K562 (cell line): ENCODE results near the gene PTPN9. TPM values are rescaled to one million over a fixed set of nuclear protein-coding genes. Genes with fewer than 3 reads are reported as not detected.

Source experiments
- EP400 ChIP-seq: fragments of 450-650 bp; IDR thresholded peaks from 2 replicates; pipeline ENCODE4 v1.6.1; 2017; ENCODE audit warnings: antibody characterized with exemption, mild to moderate bottlenecking, moderate library complexity
- ETV5 ChIP-seq: sonication (generic); formaldehyde crosslinking; IDR thresholded peaks from 2 replicates; pipeline ENCODE4 v1.4.0; 2020; ENCODE audit warnings: low read depth, mild to moderate bottlenecking, missing genetic modification reagents
- HDAC2 ChIP-seq: fragments of 450-650 bp; IDR thresholded peaks from 2 replicates; pipeline ENCODE4 v1.6.1; 2016; ENCODE audit warnings: mild to moderate bottlenecking
- HMGXB4 ChIP-seq: sonication (generic); formaldehyde crosslinking; IDR thresholded peaks from 2 replicates; pipeline ENCODE4 v1.8.1; 2023; ENCODE audit warnings: mild to moderate bottlenecking, missing genetic modification reagents
- HNRNPL ChIP-seq: fragments of 200-400 bp; formaldehyde crosslinking; IDR thresholded peaks from 2 replicates; pipeline ENCODE4 v1.6.1; 2017; ENCODE audit warnings: low read depth, mild to moderate bottlenecking, low read length
- KLF10 ChIP-seq: fragments of 250-450 bp; sonication (Bioruptor Pico); IDR thresholded peaks from 2 replicates; pipeline ENCODE4 v1.6.1; 2021; ENCODE audit warnings: matching md5 sums
- MED1 ChIP-seq: sonication (generic); formaldehyde crosslinking; IDR thresholded peaks from 2 replicates; pipeline ENCODE4 v1.8.1; 2023; ENCODE audit warnings: missing genetic modification reagents, borderline replicate concordance
- MEF2A ChIP-seq: IDR thresholded peaks from 2 replicates; pipeline ENCODE4 v1.6.1; 2011; ENCODE audit warnings: low read depth, mild to moderate bottlenecking, low read length, moderate library complexity; ENCODE audit not compliant: control insufficient read depth
- MYC ChIP-seq, 2 experiments: fragments of 250-450 bp in 1 of 2; sonication (Bioruptor Pico) in 1 of 2; IDR thresholded peaks; 2 replicates each; pipeline versions ENCODE4 v1.5.1 to v1.6.1; 2012 to 2021; ENCODE audit warnings: low read depth in 2 of 2, borderline replicate concordance in 1 of 2, improper control_type of control experiment in 1 of 2, low read length in 1 of 2, mild to moderate bottlenecking in 1 of 2, moderate library complexity in 1 of 2
- NFE2L1 ChIP-seq: fragments of 450-650 bp; IDR thresholded peaks from 2 replicates; pipeline ENCODE4 v1.6.1; 2016; ENCODE audit warnings: missing genetic modification characterization, low read depth, mild to moderate bottlenecking, missing compliant biosample characterization, moderate library complexity, borderline replicate concordance
- NONO ChIP-seq, 2 experiments: fragments of 200-400 bp in 1 of 2; fragments of 450-650 bp in 1 of 2; formaldehyde crosslinking in 1 of 2; IDR thresholded peaks; 2 replicates each; pipeline ENCODE4 v1.6.1; 2017; ENCODE audit warnings: low read depth in 2 of 2, mild to moderate bottlenecking in 2 of 2, moderate library complexity in 2 of 2, low read length in 1 of 2
- RBM25 ChIP-seq: fragments of 200-400 bp; formaldehyde crosslinking; IDR thresholded peaks from 2 replicates; pipeline ENCODE4 v1.6.1; 2018; ENCODE audit warnings: low read length, low read depth, moderate library complexity; ENCODE audit not compliant: severe bottlenecking
- SREBF2 ChIP-seq: sonication (generic); formaldehyde crosslinking; IDR thresholded peaks from 2 replicates; pipeline ENCODE4 v1.4.0; 2020; ENCODE audit warnings: mild to moderate bottlenecking, missing genetic modification reagents
- SRSF7 ChIP-seq: fragments of 200-400 bp; formaldehyde crosslinking; optimal IDR thresholded peaks from 2 replicates; pipeline ENCODE3; 2017; ENCODE audit warnings: mild to moderate bottlenecking, low read depth, low read length
- USF2 ChIP-seq: sonication (generic); formaldehyde crosslinking; IDR thresholded peaks from 2 replicates; pipeline ENCODE4 v1.5.0; 2020; ENCODE audit warnings: missing genetic modification reagents
- XRCC5 ChIP-seq: fragments of 200-400 bp; formaldehyde crosslinking; IDR thresholded peaks from 2 replicates; pipeline ENCODE4 v1.6.1; 2017; ENCODE audit warnings: low read depth, mild to moderate bottlenecking, low read length
- ZNF133 ChIP-seq: fragments of 250-450 bp; sonication (Bioruptor Pico); IDR thresholded peaks from 2 replicates; pipeline ENCODE4 v1.4.0; 2020; ENCODE audit warnings: mild to moderate bottlenecking
- ZNF324 ChIP-seq: fragments of 250-450 bp; sonication (Bioruptor Pico); IDR thresholded peaks from 2 replicates; pipeline ENCODE4 v1.4.0; 2020; ENCODE audit warnings: mild to moderate bottlenecking
- ZNF449 ChIP-seq: fragments of 250-450 bp; sonication (Bioruptor Pico); IDR thresholded peaks from 2 replicates; pipeline ENCODE4 v1.8.0; 2022; ENCODE audit warnings: moderate library complexity, mild to moderate bottlenecking, inconsistent platforms
- ZNF707 ChIP-seq: fragments of 250-450 bp; sonication (Bioruptor Pico); conservative IDR thresholded peaks from 2 replicates; pipeline ENCODE4 v1.8.0; 2022; ENCODE audit warnings: inconsistent platforms, mild to moderate bottlenecking, moderate library complexity
- ZNF766 ChIP-seq: fragments of 200-800 bp; sonication (Bioruptor generic); conservative IDR thresholded peaks from 2 replicates; pipeline ENCODE4 v1.6.1; 2016; ENCODE audit warnings: missing genetic modification characterization, missing compliant biosample characterization
- polyA plus RNA-seq, 8 experiments: library from polyadenylated mRNA; depleted of rRNA in 4 of 8; stranded (reverse) in 5 of 8; unstranded in 3 of 8; fragments of >200 nt; fragmentation: Nextera tagmentation in 2 of 8; fragmentation: Illumina TruSeq in 1 of 8; extraction: Ambion mirVana in 2 of 8; extraction: Trizol in 1 of 8; gene quantifications; 2 replicates each; pipeline versions ENCODE4 v1.2.1 to v1.2.3, GENCODE V29; 2011 to 2014; ENCODE audit warnings: inconsistent platforms in 1 of 8, missing spikeins in 1 of 8
- total RNA-seq, 7 experiments: library from RNA; depleted of rRNA in 6 of 7; stranded (reverse); fragments of >200 nt in 6 of 7; fragmentation: Illumina TruSeq in 2 of 7; extraction: Trizol in 2 of 7; gene quantifications; 2 replicates each; pipeline versions ENCODE4 v1.2.1 to v1.2.3, GENCODE V29; 2011 to 2021; ENCODE audit warnings: low replicate concordance in 1 of 7

PTPN9 gene
- total and polyA plus RNA-seq, 9 of the 15 experiments (the other 6 are each of a cell fraction or from before 2014, with no cell fraction given): 5.0 to 24.0 (median 14.2) TPM

- TF ChIP-seq NONO (IDR thresholded peaks at IDR 0.05; ENCODE audit: low read depth in 2 of 2, low read length in 1 of 2): peak in 1 of 2 experiments; percentile 64; a peak in 1 of 4 replicates
- TF ChIP-seq ZNF766: no peak
- TF ChIP-seq MED1 (CRISPR knock-in tag): no peak
- peak; percentile 94 for TF ChIP-seq MYC (IDR thresholded peaks at IDR 0.05; ENCODE audit: low read depth, low read length)
- no peak for TF ChIP-seq MYC (CRISPR knock-in tag; IDR thresholded peaks at IDR 0.05; ENCODE audit: borderline replicate concordance, low read depth)
- TF ChIP-seq HNRNPL: no peak
- peak; percentile 74 for TF ChIP-seq ETV5 (CRISPR knock-in tag)
- TF ChIP-seq ZNF449 (CRISPR knock-in tag): no peak
- no peak; the same call in 1 of the 2 replicates for TF ChIP-seq XRCC5
- TF ChIP-seq USF2 (CRISPR knock-in tag): no peak
- TF ChIP-seq ZNF324 (CRISPR knock-in tag): no peak
- no peak for TF ChIP-seq NFE2L1 (tag)
- 0 out of 2 replicates have a peak, but pooled peaks have one; percentile 45 for TF ChIP-seq KLF10 (CRISPR knock-in tag)
- no peak for TF ChIP-seq SRSF7
- TF ChIP-seq ZNF133 (CRISPR knock-in tag): no peak
- no peak for TF ChIP-seq MEF2A
- no peak for TF ChIP-seq ZNF707 (CRISPR knock-in tag)
- peak; percentile 66; the same call in 1 of the 2 replicates for TF ChIP-seq HDAC2
- peak; percentile 88 for TF ChIP-seq EP400
- TF ChIP-seq SREBF2 (CRISPR knock-in tag): no peak
- 0 out of 2 replicates have a peak, but pooled peaks have one; percentile 1 for TF ChIP-seq HMGXB4 (CRISPR knock-in tag)
- TF ChIP-seq RBM25: peak; percentile 50
Observed at GRCh38 chr15:75453703-75454470, 125.2 kb downstream of the PTPN9 start (continued).
